GM19468 (cell line): ENCODE measurements around the gene ACOT4.
"Not testable (repeated sequence)": the region's sequence is repeated elsewhere in the genome, so short reads cannot be mapped to it uniquely, and the experiment has no call there.

ENCODE experiments used
- ATAC-seq: cut with Tn5 transposase; IDR thresholded peaks from one replicate; pipeline ENCODE4 v1.9.1; 2021; ENCODE audit warnings: mild to moderate bottlenecking, moderate library complexity, moderate number of reproducible peaks; ENCODE audit not compliant: unreplicated experiment; ENCODE audit errors: extremely low read depth

ACOT4 gene

GRCh38 chr14:73627151-73627558, 35.5 kb downstream of the ACOT4 start:
- no peak for ATAC-seq

GRCh38 chr14:73630009-73630780, 38.5 kb downstream of the ACOT4 start:
- ATAC-seq = no peak

- no peak for ATAC-seq
These were observed 41.7 kb downstream of the ACOT4 start for GRCh38 chr14:73633116-73634010.

- no peak for ATAC-seq
These were observed 42.5 kb downstream of the ACOT4 start for GRCh38 chr14:73634011-73634833.

- not testable (repeated sequence) for ATAC-seq
These were observed 44.7 kb downstream of the ACOT4 start for GRCh38 chr14:73636355-73636754.

- ATAC-seq = no peak
These were observed 46.2 kb downstream of the ACOT4 start for GRCh38 chr14:73637830-73638229.

- no peak for ATAC-seq
These were observed 49.2 kb downstream of the ACOT4 start for GRCh38 chr14:73640796-73641365.

- peak; percentile 91 for ATAC-seq
These were observed 53.0 kb downstream of the ACOT4 start, which contains the start of gene DNAL1 for GRCh38 chr14:73644531-73645247. DNAL1 (plus strand) TSS chr14:73644986; CDS start chr14:73645040, 54 bp downstream.

GRCh38 chr14:73645248-73645610, 53.6 kb downstream of the ACOT4 start:
- no peak for ATAC-seq
